Dendritic cell treated with granulocyte-macrophage colony-stimulating factor and Interleukin-4, amounts not matched to agents 40 ng/mL and 50 ng/mL, for 4 days (primary cell): ENCODE measurements around the gene PALM2AKAP2.

ENCODE experiments used
- H3K27ac Mint-ChIP-seq: one replicate; pipeline ENCODE4 v1.8.0; 2022; ENCODE audit warnings: mild to moderate bottlenecking, mixed read lengths
- H3K27me3 Mint-ChIP-seq: one replicate; pipeline ENCODE4 v1.8.0; 2022; ENCODE audit warnings: mild to moderate bottlenecking, mixed read lengths
- H3K36me3 Mint-ChIP-seq: one replicate; pipeline ENCODE4 v1.8.0; 2022; ENCODE audit warnings: low read depth, mixed read lengths
- H3K4me1 Mint-ChIP-seq: one replicate; pipeline ENCODE4 v1.8.0; 2022; ENCODE audit warnings: low read depth, mixed read lengths
- H3K4me3 Mint-ChIP-seq: one replicate; pipeline ENCODE4 v1.8.0; 2022; ENCODE audit warnings: mild to moderate bottlenecking, moderate library complexity, mixed read lengths
- H3K9me3 Mint-ChIP-seq: one replicate; pipeline ENCODE4 v1.8.0; 2022; ENCODE audit warnings: mixed read lengths
- intact Hi-C: fragments of 100-400 bp; cut with micrococcal nuclease; formaldehyde crosslinking; loops from one replicate; pipeline ENCODE4 v1.15.0; 2022

Gene PALM2AKAP2

DNA sequence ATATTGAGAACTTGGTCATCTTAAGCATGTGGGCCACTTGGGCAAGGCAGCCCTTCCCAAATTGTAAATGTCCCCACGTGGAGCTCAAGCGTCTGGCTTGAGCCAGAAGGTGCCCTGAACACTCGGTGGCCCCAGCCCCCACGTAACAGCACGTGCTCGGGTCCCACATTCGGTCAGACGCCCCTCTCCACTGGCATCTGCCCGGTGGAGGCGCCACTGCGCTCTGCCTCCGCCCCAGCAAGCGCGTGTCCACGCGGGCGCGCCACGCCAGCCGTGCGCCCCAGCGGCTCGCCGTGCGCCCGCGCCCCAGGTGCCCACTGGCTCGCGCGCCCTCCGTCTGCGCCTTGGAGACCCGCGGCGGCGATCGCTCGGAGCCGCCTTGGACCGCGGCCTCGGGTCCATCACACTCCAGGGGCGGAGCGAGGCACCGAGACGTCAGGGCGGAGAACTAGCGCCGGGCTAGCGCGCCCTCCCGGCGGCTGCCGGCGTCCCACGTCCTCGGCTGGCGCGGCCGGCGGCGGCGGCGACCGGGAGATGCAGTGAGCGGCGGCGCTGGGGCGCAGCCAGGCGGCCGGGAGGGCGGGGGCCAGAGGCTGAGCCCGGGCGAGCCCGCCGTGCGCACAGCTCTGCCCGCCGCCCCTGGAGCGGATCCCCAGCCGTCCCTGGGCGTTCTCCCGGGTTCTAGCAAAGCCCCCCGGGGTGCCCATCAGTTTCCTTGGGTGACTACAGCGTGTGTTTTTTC is at the start of gene PALM2AKAP2:
PALM2AKAP2 (plus strand) TSS at position 488 of the 742 bp plus-strand sequence. CDS start 291 bp downstream, outside the sequence.
- H3K4me1 Mint-ChIP-seq: no peaks in the 10 kb centered on the region
- no peaks in the 10 kb centered on the region for H3K9me3 Mint-ChIP-seq
- intact Hi-C loops: no loop called here
- H3K36me3 Mint-ChIP-seq: no peaks in the 10 kb centered on the region
- no peak within 1 kb of the TSS for H3K4me3 Mint-ChIP-seq
- peaks cover 55% of the 10 kb centered on the region for H3K27me3 Mint-ChIP-seq
- H3K27ac Mint-ChIP-seq: no peak within 1 kb of the TSS

DNA sequence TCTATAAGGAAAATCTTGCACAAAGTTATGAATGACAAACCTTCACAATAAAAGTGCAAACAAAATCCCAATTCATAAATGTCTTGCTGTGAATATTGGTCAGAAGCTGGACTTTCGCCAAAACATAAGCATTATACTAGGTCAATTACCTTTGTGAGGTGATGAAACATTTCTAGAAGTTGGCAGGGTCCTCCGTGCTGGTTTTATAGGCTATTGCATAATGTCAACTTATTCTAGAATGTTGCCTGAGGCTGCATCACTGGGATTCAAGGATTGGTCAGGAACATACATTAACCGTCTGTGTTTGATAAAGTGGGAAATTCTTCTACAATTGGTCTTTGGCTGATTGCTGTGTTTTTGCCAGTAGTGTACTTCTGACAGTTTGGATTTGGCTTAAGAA is 49.8 kb upstream of the PALM2AKAP2 start:
- intact Hi-C loops: no loop called here

GRCh38 chr9:109733690-109734089 is 46.3 kb upstream of the PALM2AKAP2 start:
- H3K4me3 Mint-ChIP-seq: no peak overlapping the region
- no peaks in the 10 kb centered on the region for H3K36me3 Mint-ChIP-seq
- no peaks in the 10 kb centered on the region for H3K9me3 Mint-ChIP-seq
- H3K27me3 Mint-ChIP-seq: peaks cover 8% of the 10 kb centered on the region
- H3K27ac Mint-ChIP-seq: no peak overlapping the region
- intact Hi-C loops: no loop called here
- H3K4me1 Mint-ChIP-seq: peaks cover 8% of the 10 kb centered on the region

More for the DNA sequence above, 49.8 kb upstream of the PALM2AKAP2 start:
- no peak overlapping the region for H3K27ac Mint-ChIP-seq
- H3K36me3 Mint-ChIP-seq: no peaks in the 10 kb centered on the region
- no peaks in the 10 kb centered on the region for H3K9me3 Mint-ChIP-seq
- peaks cover 8% of the 10 kb centered on the region for H3K4me1 Mint-ChIP-seq
- H3K4me3 Mint-ChIP-seq: no peak overlapping the region
- H3K27me3 Mint-ChIP-seq: peaks cover 7% of the 10 kb centered on the region

DNA sequence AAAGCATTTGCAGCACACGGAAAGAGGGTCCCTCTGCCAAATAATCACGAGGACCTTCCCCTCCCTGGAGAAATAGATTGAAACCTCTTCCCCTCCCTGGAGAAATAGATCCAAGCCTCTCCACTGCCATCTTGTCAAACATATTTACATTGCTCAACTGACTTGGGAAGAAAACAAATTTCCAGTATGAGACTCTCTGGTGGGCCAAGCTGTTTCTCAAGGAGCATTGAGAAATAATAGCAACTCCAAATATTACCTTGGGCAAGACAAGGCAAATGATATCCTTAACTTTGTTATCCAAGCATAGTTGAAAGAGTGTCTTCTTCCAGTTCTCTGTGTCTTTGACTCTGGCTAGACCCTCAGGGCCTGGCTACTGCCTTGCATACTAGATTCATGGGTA is 45.2 kb upstream of the PALM2AKAP2 start:
- no peak overlapping the region for H3K4me3 Mint-ChIP-seq

DNA sequence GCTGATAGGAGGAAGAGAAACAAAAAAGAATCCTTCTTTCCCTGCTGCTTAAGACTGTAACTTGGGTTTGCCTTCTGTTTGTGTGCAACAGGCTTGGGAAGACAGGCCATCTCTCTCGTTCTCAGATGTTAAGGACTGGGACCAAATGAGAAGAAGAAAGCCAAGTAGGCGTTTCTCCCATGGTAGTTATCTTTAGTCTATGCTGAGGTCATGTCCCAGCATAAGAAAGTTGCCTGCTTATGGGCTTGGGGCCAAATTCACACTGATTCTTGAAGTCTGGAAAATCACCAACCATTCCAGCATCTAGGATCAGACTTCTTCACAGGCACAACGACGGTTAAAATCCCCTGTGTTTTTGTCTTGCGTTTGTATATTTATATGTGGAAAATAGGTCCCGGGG is 44.2 kb upstream of the PALM2AKAP2 start:
- Mint-ChIP-seq H3K4me3 (no peak overlapping the region), H3K27me3 (peaks cover 13% of the 10 kb centered on the region), H3K4me1 (peaks cover 8% of the 10 kb centered on the region), H3K9me3 (no peaks in the 10 kb centered on the region), H3K27ac (no peak overlapping the region), H3K36me3 (no peaks in the 10 kb centered on the region)
- intact Hi-C loops: no loop called here

More for the DNA sequence above, 45.2 kb upstream of the PALM2AKAP2 start:
- Mint-ChIP-seq H3K36me3 (no peaks in the 10 kb centered on the region), H3K27ac (no peak overlapping the region), H3K27me3 (peaks cover 10% of the 10 kb centered on the region), H3K9me3 (no peaks in the 10 kb centered on the region), H3K4me1 (peaks cover 8% of the 10 kb centered on the region)
- intact Hi-C loops: no loop called here

DNA sequence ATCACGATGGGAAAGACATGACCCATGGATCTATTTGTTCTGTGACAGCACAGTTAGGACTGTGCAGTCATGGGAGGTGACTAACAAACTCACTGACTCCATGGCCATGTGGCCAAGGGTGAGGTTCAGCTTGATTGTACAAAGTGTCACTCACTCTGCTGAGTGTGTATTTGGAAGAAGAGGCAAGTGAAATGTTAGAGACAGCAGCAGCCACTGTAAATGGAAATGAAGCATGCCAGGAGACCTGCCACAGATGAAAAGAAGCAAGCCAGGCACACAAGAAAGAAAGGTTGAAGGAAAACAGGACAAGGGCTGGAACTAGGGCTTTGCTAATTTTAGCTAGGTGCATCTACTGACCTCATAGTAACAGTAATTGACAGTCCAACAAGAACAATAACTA is 42.7 kb upstream of the PALM2AKAP2 start:
- Mint-ChIP-seq H3K4me1 (peaks cover 8% of the 10 kb centered on the region), H3K36me3 (no peaks in the 10 kb centered on the region), H3K27ac (no peak overlapping the region), H3K9me3 (no peaks in the 10 kb centered on the region), H3K27me3 (peaks cover 10% of the 10 kb centered on the region), H3K4me3 (no peak overlapping the region)
- intact Hi-C loops: no loop called here

DNA sequence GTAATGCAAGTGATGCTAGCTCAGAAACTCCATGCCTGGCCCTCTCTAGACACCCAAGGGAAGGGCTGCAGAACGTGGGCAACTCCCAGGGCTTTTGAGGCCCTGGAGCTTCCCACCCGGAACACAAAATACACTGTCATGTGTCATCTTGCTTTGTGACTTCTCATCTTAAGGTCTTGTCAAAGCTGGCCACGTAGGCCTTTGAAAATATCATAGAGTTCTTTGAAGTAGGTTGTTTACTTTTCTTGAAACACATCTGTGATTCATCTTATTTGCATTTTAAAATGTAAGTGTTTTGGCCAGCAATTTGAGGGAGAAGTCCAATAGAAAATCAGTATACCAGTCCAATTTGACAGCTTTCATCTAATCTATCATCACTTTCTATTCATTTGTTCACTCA is 40.2 kb upstream of the PALM2AKAP2 start:
- Mint-ChIP-seq H3K4me3 (no peak overlapping the region), H3K27me3 (peaks cover 18% of the 10 kb centered on the region), H3K4me1 (no peaks in the 10 kb centered on the region), H3K36me3 (no peaks in the 10 kb centered on the region), H3K27ac (no peak overlapping the region), H3K9me3 (no peaks in the 10 kb centered on the region)
- intact Hi-C loops: no loop called here

- no peak overlapping the region for H3K27ac Mint-ChIP-seq
- H3K27me3 Mint-ChIP-seq: peaks cover 28% of the 10 kb centered on the region
- no peak overlapping the region for H3K4me3 Mint-ChIP-seq
- H3K9me3 Mint-ChIP-seq: no peaks in the 10 kb centered on the region
- no peaks in the 10 kb centered on the region for H3K4me1 Mint-ChIP-seq
- intact Hi-C loops: no loop called here
- no peaks in the 10 kb centered on the region for H3K36me3 Mint-ChIP-seq
Measured at GRCh38 chr9:109742776-109743348, 37.1 kb upstream of the PALM2AKAP2 start.

DNA sequence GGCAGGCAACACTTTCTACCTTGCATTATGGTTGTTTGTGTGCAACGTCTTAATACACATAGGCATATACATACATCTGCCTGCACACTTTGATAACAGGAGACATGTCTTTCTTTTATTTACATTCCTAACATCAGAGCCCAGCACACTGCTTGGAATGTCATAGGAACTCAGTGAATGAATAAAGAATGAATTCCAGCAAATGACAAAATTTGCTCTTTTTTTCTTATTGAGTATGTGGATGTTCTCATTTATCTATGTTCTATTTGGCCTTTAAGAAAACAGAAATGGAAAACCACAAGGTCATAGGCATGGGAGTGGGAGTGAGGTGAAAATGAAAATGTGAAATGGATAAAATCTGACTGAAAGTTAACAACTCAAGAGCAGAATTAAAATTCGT is 36.3 kb upstream of the PALM2AKAP2 start:
- Mint-ChIP-seq H3K9me3 (no peaks in the 10 kb centered on the region), H3K27ac (no peak overlapping the region), H3K27me3 (peaks cover 26% of the 10 kb centered on the region), H3K4me3 (no peak overlapping the region), H3K4me1 (no peaks in the 10 kb centered on the region), H3K36me3 (no peaks in the 10 kb centered on the region)
- intact Hi-C loops: no loop called here

- Mint-ChIP-seq H3K27me3 (peaks cover 21% of the 10 kb centered on the region), H3K4me3 (no peak overlapping the region), H3K36me3 (no peaks in the 10 kb centered on the region), H3K9me3 (no peaks in the 10 kb centered on the region), H3K4me1 (no peaks in the 10 kb centered on the region), H3K27ac (no peak overlapping the region)
- intact Hi-C loops: no loop called here
Measured at GRCh38 chr9:109745335-109746283, 34.4 kb upstream of the PALM2AKAP2 start.

DNA sequence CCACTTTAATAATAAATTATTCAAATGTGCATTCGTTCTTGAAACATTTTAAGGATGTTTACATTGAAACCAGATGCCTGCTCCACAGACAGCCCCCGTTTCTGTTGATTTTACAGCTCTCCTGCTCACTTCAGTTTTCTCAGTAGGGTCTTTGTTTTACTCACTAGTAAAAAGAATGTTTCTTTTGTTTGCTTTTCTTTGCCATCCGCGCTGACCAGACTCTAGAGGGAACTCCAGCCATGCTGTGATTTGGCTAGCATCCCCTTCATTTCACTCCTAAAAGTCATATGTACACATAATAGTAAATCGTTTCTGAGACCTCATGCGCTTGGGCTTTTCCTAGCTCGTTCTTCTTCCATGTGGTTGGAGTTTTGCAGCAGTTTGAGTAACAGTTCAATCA is 28.7 kb upstream of the PALM2AKAP2 start:
- Mint-ChIP-seq H3K27ac (no peak overlapping the region), H3K4me1 (no peaks in the 10 kb centered on the region), H3K4me3 (no peak overlapping the region), H3K9me3 (no peaks in the 10 kb centered on the region), H3K27me3 (peaks cover 16% of the 10 kb centered on the region), H3K36me3 (no peaks in the 10 kb centered on the region)
- intact Hi-C loops: no loop called here

GRCh38 chr9:109753308-109753707 is 26.7 kb upstream of the PALM2AKAP2 start:
- Mint-ChIP-seq H3K36me3 (no peaks in the 10 kb centered on the region), H3K27me3 (peaks cover 14% of the 10 kb centered on the region), H3K4me3 (no peak overlapping the region), H3K9me3 (no peaks in the 10 kb centered on the region), H3K27ac (no peak overlapping the region), H3K4me1 (no peaks in the 10 kb centered on the region)
- intact Hi-C loops: no loop called here

DNA sequence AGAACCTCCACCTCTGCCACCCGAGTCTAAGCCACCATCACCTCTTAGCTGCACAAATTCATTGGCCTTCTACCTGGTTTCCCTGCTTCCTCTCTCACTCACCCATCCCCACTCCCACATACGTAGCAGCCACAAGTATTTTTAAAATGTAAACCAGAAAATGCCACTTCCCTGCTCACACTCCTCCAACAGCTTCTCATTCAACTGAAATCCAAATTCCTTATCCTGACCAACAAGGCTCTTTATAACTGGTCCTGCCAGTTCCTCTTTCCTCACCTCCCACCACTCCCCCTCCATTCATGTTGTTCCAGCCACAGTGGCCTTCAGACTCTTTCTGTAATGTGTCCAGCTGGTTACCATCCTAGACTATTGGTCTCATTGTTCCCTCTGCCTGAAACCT is 25.0 kb upstream of the PALM2AKAP2 start:
- Mint-ChIP-seq H3K4me3 (no peak overlapping the region), H3K4me1 (no peaks in the 10 kb centered on the region), H3K27ac (no peak overlapping the region), H3K9me3 (no peaks in the 10 kb centered on the region), H3K27me3 (peaks cover 14% of the 10 kb centered on the region), H3K36me3 (no peaks in the 10 kb centered on the region)
- intact Hi-C loops: no loop called here

GRCh38 chr9:109759589-109759988 is 20.4 kb upstream of the PALM2AKAP2 start:
- H3K4me1 Mint-ChIP-seq: no peaks in the 10 kb centered on the region
- intact Hi-C loops: no loop called here
- H3K4me3 Mint-ChIP-seq: no peak overlapping the region
- peaks cover 11% of the 10 kb centered on the region for H3K27me3 Mint-ChIP-seq
- H3K9me3 Mint-ChIP-seq: no peaks in the 10 kb centered on the region
- H3K36me3 Mint-ChIP-seq: no peaks in the 10 kb centered on the region
- no peak overlapping the region for H3K27ac Mint-ChIP-seq
